ENCODE results near the gene CNDP1. TPM values are rescaled to one million over a fixed set of nuclear protein-coding genes. Genes with fewer than 3 reads are reported as not detected.
"Not testable (repeated sequence)": the region's sequence is repeated elsewhere in the genome, so short reads cannot be mapped to it uniquely, and the experiment has no call there.

The CNDP1 gene
- total RNA-seq, 1 donor from 2014 or later = not detected

DNA sequence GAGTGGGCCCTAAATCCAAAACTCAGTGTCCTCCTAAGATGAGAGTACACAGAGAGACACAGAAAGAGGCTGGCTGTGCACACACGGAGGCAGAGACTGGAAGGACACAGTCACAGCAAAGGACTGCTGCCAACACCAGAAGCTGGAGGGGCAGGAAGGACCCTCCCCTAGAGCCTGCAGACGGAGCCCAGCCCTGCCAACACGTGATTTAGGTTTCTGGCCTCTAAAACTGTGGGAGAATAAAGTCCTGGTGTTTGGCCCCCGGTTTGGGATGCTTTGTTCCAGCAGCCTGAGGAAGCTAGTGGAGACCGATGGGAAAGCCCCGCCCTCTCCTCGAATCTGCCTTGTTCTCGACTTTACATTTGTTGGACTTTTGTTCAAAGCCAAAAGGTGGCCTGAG lies 10.6 kb downstream of the CNDP1 start:
- DNase-seq (ENCODE audit: low read depth in 2 of 2) = no peak

DNA sequence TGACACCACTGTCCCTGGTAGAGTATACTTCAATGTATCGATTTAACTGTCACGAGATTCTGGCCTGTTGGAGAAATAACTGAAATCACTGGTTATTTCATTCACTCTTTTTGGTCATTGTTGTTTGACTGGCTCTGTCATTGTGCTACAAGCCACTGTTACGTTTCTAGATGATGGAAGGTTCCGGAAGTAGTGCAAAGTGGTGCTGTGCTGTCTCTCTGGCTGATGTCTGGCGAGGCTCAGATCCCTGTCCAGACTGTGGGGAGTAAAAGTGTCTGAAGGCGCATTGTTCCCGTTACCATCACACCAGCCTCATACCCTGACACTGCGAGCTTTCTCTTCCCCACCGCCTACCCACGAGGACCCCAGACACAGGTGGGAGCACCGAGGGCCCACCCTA lies 11.7 kb downstream of the CNDP1 start:
- no peak for DNase-seq (ENCODE audit: low read depth in 2 of 2)

DNA sequence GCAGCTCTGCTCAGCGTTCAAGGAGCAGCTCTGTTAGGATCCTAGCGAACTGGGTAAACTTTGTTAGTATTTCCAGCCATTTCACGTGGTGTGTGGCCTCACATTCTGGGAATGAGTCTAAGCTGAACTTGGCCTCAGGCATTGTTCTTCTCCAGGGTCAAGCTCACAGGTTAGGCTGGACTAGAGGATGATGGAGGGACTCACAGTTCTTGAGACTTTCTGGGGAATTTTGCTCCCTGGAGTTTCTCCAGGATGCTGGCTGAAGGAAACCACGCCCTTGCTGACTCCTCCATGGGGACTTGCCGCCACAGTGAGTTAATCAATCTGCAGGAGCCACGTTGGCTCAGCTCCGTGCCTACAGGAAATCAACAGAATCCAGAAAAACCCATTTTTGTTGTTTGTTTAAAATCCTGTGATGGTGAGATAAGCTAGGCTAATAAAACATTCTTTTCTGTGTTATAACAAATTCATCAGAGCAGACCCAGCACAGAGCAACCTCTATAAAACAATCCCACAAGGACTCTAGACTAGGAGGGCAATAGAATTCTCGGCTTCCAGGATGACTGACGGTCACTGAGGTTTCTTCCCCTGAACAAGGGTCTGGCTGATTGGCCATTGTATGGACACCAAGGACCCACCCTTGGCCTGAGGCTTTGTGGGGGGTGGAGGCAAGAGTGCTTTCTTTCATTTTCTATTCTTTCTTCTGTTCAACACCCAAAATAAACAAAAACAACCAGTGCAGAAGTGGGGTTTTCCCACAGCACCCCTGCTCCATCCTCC lies 12.6 kb downstream of the CNDP1 start:
- peak in 1 of 2 donors; percentile 78 for DNase-seq (ENCODE audit: low read depth in 2 of 2)

DNA sequence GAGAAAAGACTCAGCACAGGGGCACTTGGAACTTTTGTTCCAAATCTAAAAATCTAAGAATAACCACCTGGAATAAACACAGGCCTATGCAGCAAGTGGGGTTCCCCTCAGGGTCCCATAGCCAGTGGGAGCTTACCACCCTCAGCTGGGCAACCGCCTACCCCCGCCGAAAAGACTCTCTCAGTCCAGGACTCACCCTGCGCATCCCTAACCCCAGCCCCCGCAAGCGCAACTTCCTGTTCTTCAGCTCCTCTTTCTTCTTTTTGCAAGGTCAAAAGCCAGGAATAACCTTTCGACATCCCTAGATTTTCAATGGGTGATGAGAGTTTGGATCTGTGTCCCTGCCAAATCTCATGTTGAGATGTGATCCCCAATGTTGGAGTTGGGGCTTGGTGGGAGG lies 13.6 kb downstream of the CNDP1 start:
- no peak for DNase-seq (ENCODE audit: low read depth in 2 of 2)

DNA sequence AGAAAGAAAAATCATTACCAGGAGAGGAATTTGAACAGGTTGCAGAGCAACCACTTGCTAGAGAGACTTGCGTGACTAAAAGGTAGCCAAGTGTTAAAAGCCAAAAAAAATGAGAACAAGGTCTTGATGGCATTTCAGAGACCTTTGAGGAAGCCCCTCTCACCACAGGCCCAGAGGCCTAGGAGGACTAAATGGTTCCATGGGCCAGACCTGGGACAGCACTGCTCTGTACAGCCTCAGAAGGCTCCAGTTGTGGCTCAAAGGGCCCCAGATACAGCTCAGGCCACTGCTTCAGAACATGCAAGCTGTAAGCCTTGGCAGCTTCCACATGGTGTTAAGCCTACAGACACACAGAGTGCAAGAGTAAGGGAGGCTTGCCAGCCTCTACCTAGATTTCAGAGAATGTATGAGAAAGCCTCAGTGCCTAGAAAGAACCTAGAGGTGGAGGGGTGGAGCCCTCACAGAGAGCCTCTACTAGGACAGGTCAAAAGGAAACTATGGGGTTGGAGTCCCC lies 15.3 kb downstream of the CNDP1 start:
- DNase-seq (ENCODE audit: low read depth in 2 of 2) = no peak

DNA sequence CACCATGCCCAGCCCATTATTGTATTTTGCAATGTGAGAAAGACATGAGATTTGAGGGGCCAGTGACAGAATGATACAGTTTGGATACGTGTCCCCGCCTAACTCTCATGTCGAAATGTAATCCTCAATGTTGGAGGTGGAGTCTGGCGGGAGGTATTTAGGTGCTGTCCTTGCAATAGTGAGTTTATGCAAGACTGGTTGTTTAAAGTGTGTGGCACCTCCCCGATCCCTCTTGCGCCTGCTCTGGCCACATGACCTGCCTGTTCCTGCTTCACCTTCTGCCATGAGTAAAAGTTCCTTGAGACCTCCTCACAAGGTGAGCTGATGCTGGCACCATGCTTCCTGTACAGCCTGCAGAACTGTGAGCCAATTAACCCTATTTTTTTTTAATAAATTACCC lies 16.6 kb downstream of the CNDP1 start:
- no peak for DNase-seq (ENCODE audit: low read depth in 2 of 2)

DNA sequence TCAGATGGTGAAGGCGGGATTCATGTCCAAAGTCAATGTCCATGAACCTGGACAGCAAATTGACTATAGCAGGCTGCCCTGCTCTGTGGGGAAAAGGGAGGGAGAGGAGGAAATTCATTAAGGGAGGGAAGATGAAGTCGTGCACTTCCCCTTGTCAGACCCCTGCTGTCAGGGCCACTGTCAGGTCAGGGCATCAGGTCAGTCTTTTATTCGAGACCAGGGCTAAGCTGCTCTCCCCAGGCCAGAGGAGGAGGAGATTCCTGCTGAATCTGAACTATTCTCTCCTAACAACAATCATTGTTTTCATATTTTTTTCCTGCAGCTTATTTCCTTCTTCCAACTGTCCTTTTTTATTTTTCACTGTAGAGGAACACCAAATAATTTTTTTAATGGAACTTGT lies 17.2 kb downstream of the CNDP1 start:
- no peak for DNase-seq (ENCODE audit: low read depth in 2 of 2)

DNA sequence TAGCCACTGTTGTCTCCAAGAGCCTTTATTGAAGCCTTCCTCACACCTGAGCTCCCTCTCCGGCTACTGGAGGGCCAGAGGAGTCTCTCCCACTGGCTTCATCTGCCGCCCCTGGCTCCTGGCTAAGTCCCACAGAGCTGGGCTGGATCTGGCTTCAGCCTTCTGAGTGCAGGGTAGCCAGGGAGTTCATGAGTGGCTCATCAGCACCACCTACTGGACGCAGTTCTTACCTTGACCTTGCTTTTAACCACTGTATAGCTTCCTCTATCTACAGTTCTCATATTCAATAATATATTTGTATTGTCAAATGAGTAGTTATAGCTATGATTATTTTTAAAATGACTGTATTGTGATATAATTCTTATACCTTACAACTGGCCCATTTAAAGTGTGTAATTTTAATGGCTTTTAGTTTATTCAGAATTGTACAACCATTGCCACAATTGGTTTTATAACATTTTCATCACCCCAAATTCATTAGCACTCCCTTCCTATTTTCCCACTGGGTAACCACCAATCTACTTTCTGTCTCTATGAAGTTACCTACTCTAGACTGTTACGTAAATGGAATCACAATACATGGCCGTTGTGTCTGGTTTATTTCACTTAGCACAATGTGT lies 17.7 kb downstream of the CNDP1 start:
- peak; percentile 87 to 89 for DNase-seq (ENCODE audit: low read depth in 2 of 2)

DNA sequence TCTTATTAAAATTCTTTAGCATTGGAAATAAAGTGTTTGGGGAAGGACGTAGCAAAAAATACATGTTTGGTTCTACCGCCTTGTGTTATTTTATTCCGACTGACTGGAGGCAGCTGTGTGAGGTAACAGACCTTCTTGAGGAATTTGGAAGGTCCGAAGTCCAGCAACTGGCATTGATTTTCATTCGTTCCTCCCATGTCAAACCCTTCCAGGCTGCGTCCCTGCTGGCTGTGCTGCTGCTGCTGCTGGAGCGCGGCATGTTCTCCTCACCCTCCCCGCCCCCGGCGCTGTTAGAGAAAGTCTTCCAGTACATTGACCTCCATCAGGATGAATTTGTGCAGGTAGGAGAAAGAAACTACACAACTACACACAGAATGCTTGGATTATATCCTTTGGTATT lies 21.8 kb downstream of the CNDP1 start:
- DNase-seq (ENCODE audit: low read depth in 2 of 2) = no peak

DNA sequence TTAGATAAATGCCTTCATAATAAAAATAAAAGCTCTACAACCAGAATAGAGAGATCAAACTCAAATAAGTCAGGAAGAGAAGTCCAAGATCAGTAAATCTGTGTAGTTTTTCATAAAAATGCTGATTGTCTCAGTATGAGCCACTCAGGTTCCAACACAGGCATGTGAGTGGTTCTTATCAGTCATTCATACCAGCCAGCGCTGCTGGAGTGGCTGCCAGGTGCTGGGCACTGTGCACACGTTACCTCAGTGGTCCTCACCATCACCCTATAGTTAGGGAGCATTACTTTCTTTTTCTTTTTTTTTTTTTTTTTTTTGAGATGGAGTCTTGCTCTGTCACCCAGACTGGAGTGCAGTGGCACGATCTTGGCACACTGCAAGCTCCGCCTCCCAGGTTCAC lies 23.8 kb downstream of the CNDP1 start:
- no peak for DNase-seq (ENCODE audit: low read depth in 2 of 2)

DNA sequence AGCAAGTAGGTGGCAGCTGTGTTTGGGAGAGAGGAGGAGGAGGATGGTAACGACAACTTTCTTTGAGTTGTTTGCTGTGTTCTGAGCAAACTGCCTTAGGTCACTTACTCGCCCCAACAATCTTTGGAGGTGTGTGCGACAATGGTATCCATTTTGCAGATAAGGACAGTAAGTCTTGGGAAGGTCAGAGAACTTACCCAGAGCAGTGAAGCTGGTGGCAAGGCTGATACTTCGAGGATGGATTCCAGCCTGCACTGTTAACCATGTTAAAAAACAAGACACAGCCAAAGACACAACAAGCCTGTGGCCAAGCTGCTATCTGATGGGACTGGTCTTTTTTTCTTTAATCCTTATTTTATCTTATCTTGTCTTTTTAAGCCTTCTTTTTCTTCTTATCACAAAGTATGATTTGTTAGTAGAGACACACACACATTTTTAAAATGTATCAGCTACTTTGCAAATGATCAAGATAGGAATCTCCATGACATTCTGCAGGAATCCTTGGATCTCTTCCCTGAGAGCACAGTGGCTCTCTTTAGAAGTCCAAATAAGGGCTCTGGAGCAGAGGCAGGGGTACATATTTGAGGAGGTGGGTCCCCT lies 27.9 kb downstream of the CNDP1 start:
- DNase-seq (ENCODE audit: low read depth in 2 of 2) = no peak

DNA sequence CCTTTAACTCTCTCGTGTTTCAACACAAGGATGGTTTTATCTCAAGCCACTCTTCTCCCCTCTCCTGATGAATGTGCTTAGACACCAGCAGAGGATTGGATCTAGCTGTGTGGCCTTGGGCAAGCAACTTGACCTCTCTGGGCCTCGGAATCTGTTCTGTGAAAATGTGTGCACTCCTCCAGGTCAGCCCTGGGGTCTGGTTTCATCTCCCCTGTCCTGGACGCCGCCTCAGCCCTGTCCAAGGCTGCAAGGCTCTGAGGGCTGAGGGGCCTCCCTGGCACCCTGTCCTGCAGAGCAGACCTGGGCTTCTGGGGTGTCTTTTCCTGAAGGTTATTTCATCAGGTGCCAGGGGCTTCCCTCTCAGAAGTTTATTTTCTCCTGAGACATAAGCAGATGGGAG lies 28.5 kb downstream of the CNDP1 start:
- no peak for DNase-seq (ENCODE audit: low read depth in 2 of 2)

DNA sequence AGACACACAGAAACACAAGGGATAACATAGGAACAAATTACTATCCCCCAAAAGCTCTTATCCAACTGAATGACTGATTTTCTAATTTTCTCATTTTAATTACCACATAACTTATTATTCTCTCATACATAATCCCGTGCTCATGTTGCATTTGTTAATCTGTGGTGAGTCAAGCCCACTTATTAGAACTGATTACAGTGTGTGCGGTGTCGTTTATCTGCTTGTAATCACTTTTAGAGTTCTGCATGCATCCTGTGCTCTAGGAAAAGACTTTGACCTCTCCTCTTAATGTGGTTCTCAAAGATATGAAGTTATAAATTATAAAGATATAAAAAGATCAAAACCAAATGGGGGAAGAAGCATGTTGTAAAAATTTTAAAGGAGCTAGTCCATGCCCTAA lies 29.7 kb downstream of the CNDP1 start:
- DNase-seq (ENCODE audit: low read depth in 2 of 2) = no peak

DNA sequence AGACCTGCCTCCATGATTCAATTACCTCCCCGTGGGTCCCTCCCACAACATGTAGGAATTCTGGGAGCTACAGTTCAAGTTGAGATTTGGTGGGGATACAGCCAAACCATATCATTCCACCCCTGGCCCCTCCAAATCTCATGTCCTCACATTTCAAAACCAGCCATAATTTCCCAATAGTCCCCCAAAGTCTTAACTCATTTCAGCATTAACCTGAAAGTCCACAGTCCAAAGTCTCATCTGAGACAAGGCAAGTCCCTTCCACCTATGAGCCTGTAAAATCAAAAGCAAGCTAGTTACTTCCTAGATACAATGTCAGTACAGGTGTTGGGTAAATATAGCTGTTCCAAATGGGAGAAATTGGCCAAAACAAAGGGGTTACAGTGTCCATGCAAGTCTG lies 30.9 kb downstream of the CNDP1 start:
- not testable (repeated sequence) for DNase-seq (ENCODE audit: low read depth in 2 of 2)

DNA sequence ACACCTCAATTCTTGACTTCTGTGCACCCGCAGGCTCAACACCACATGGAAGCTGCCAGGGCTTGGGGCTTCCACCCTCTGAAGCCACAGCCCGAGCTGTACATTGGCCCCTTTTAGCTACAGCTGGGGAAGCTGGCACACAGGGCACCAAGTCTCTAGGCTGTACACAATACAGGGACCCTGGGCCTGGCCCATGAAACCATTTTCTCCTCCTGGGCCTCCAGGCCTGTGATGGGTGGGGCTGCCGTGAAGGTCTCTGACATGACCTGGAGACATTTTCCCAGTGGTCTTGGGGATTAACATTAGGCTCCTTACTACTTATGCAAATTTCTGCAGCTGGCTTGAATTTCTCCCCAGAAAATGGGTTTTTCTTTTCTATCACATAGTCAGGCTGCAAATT lies 31.7 kb downstream of the CNDP1 start:
- DNase-seq (ENCODE audit: low read depth in 2 of 2) = not testable (repeated sequence)

DNA sequence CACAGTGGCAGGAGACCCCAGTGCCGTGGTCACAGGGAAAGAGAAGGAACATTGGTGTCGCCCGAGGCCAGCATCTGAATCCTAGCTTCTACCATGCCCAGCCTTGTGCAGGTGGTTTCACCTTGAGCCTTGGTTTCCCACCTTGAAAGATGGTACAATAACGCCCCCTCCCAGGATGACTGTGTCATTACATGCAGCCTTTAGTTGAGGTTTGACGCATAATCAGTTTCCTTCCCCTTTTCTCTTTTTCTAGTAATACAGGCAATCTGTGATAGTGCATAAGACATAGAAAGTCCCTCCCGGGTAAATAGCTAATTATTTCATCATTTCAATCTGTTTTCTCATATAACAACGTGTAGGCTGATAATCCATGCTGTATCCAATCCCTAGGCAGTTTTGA lies 33.5 kb downstream of the CNDP1 start:
- DNase-seq (ENCODE audit: low read depth in 2 of 2) = no peak

DNA sequence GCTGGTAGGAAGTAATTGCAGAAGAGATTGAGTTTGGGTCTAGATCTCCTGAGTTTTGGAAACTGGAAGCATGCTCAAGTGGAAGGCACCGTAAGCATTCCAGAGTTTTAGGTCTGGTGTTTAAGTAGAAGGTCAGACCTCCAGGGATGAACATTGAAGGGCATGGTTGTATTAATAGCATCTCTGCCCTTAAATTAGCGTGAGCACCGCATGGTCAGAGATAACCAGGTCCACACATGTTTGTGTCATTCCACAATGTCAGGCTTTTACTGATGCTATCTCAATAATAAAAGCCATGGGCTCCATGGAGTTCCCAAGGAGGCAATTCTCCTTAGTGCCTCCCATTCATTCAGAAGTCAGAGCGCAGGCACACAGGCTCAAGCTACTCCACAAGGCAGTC lies 35.1 kb downstream of the CNDP1 start:
- DNase-seq (ENCODE audit: low read depth in 2 of 2) = no peak

DNA sequence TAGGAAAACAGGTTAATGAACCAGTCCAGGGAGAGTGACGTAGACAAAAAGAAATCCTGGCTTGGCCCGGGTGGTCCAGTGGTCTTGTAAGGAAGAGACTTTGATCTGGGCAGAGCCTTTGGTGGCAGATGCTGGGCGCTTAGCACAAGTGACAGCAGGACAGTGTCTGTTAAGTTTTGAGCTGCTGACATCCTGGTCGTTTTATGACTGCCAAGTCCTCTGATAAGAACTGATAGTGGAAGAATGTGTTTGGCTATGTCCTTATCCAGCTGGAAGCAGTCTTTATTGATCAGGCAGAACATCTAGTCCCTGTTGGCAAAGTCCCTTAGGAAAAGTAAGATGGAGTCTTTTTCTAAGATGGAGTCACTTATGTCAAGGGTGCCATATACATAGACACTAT lies 36.0 kb downstream of the CNDP1 start:
- no peak for DNase-seq (ENCODE audit: low read depth in 2 of 2)

DNA sequence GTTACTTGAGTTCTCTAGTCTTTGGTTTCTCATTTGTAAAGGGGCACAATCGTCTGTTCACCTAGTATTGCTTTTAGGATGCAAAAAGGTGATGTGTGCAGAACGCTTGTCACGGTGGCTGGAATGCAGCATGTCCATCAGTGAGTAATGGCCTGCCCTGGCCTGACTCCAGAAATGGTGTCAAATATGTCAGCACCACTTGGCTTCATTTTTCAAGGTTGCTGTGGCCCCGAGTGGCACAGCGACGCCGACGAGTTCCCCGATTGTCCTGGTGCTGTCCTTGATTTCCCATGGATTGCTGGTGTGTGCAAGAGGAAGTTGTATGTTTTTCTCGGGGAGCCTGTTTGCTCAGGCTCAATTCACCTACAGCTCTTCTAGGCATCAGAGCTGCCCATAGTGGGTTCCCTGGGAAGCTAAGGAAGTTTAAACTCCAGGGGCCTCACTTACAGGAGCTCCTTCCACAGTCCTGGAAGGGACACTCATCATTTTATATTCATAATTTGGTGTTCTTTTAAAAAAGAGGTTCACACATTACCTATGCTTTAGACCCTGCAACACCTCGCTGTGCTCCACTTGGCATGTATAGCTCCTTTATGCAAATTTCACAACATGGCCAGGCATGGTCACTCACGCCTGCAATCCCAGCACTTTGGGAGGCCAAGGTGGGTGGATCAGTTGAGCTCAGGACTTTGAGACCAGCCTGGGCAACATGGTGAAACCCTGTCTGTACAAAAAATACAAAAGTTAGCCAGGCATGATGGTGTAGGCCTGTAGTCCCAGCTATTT lies 37.8 kb downstream of the CNDP1 start:
- DNase-seq (ENCODE audit: low read depth in 2 of 2) = no peak

DNA sequence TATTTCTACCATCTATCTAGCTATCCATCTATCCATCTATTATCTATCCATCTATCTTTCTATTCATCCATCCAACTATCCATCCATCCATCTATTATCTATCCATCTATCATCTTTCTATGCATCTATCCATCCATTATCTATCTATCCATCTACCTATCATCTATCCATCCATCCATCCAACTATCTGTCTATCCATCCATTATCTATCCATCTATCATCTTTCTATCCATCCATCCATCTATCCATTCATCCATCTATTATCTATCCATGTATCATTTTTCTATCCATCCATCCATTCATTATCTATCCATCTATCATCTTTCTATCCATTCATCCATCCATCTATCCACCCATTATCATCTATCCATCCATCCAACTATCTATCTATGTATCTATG lies 38.8 kb downstream of the CNDP1 start:
- DNase-seq (ENCODE audit: low read depth in 2 of 2) = no peak

DNA sequence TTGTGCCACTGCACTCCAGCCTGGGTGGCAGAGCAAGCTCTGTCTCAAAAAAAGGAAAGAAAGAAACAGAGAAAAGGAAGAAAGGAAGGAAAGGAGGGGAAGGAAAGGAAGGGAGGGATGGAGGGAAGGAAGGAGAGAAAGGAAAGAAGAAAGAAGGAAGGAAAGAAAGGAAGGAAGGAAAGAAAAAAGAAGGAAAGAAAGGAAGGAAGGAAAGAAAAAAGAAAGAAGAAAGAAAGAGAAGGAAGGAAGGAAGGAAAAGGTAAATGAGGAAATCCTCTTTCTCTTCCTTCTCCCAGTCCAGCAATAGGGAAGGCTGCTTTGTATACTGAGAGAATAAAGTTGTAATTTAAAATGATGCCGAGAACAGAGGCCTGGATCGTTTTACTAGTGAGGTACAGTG lies 40.6 kb downstream of the CNDP1 start:
- DNase-seq (ENCODE audit: low read depth in 2 of 2) = no peak

DNA sequence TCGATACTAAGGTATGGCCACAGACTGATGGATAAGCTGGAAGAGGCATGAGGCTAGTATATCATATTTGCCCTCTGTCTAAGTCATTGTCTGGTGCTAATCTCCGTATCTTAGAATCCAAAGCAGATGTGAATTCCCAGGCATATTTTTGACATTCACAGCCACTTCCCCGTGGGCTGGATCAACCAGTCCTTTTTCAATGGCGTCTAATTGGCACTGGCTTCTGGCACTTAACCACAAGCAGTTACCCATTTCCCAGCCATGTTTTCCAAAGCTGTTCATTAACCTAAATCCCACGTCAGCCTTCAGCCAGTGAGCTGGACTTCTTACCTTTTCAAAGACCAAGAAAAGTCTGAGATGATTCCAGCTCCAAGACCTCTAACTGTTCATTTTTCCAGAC lies 42.7 kb downstream of the CNDP1 start:
- no peak for DNase-seq (ENCODE audit: low read depth in 2 of 2)
